ENCODE measurements around the gene HTT-AS. TPM values are rescaled to one million over a fixed set of nuclear protein-coding genes. Genes with fewer than 3 reads are reported as not detected.

Gene HTT-AS
- total RNA-seq, 1 experiment from 2014 or later = not detected

- TF ChIP-seq CTCF (IDR thresholded peaks at IDR 0.05; ENCODE audit: unreplicated experiment) = no peak
- no peaks in the 10 kb centered on the region for H3K36me3 Mint-ChIP-seq (ENCODE audit: insufficient read depth, unreplicated experiment)
- H3K27ac Mint-ChIP-seq (ENCODE audit: unreplicated experiment) = no peak overlapping the region
- no peaks in the 10 kb centered on the region for H3K27me3 Mint-ChIP-seq (ENCODE audit: unreplicated experiment)
- no peaks in the 10 kb centered on the region for H3K9me3 Mint-ChIP-seq (ENCODE audit: low read depth, unreplicated experiment)
- BruUV-seq (replicated peaks) = no TSS peak
- CTCF ChIA-PET = no interaction called here
- intact Hi-C loops (cut with micrococcal nuclease; ENCODE audit: unreplicated experiment) = no loop called here
- no peaks in the 10 kb centered on the region for H3K4me1 Mint-ChIP-seq (ENCODE audit: low read depth, unreplicated experiment)
- H3K4me3 Mint-ChIP-seq (ENCODE audit: low read depth, unreplicated experiment) = no peak overlapping the region
- DNase-seq = no peak
These were observed 41.4 kb upstream of the HTT-AS start for GRCh38 chr4:3115637-3116270.

- CTCF ChIA-PET = no interaction called here
- H3K36me3 Mint-ChIP-seq (ENCODE audit: insufficient read depth, unreplicated experiment) = no peaks in the 10 kb centered on the region
- no peak overlapping the region for H3K27ac Mint-ChIP-seq (ENCODE audit: unreplicated experiment)
- no peak overlapping the region for H3K4me3 Mint-ChIP-seq (ENCODE audit: low read depth, unreplicated experiment)
- no peaks in the 10 kb centered on the region for H3K9me3 Mint-ChIP-seq (ENCODE audit: low read depth, unreplicated experiment)
- no peak for DNase-seq
- TF ChIP-seq CTCF (IDR thresholded peaks at IDR 0.05; ENCODE audit: unreplicated experiment) = no peak
- H3K4me1 Mint-ChIP-seq (ENCODE audit: low read depth, unreplicated experiment) = no peaks in the 10 kb centered on the region
- no TSS peak for BruUV-seq (replicated peaks)
- H3K27me3 Mint-ChIP-seq (ENCODE audit: unreplicated experiment) = no peaks in the 10 kb centered on the region
- intact Hi-C loops (cut with micrococcal nuclease; ENCODE audit: unreplicated experiment) = no loop called here
These were observed 40.0 kb upstream of the HTT-AS start for GRCh38 chr4:3114377-3114776.

GRCh38 chr4:3112609-3113469 is 38.5 kb upstream of the HTT-AS start:
- no TSS peak for BruUV-seq (replicated peaks)
- no peak for TF ChIP-seq CTCF (IDR thresholded peaks at IDR 0.05; ENCODE audit: unreplicated experiment)
- no peak for DNase-seq
- intact Hi-C loops (cut with micrococcal nuclease; ENCODE audit: unreplicated experiment) = no loop called here
- H3K4me3 Mint-ChIP-seq (ENCODE audit: low read depth, unreplicated experiment) = no peak overlapping the region
- no peaks in the 10 kb centered on the region for H3K9me3 Mint-ChIP-seq (ENCODE audit: low read depth, unreplicated experiment)
- no peak overlapping the region for H3K27ac Mint-ChIP-seq (ENCODE audit: unreplicated experiment)
- no peaks in the 10 kb centered on the region for H3K4me1 Mint-ChIP-seq (ENCODE audit: low read depth, unreplicated experiment)
- no peaks in the 10 kb centered on the region for H3K27me3 Mint-ChIP-seq (ENCODE audit: unreplicated experiment)
- H3K36me3 Mint-ChIP-seq (ENCODE audit: insufficient read depth, unreplicated experiment) = no peaks in the 10 kb centered on the region
- CTCF ChIA-PET = interaction anchor here (0.7 kb wide), 1 partner anchor 9 kb away, joined by 3 read pairs; no protein-coding TSS in a partner anchor

GRCh38 chr4:3112201-3112600 is 37.9 kb upstream of the HTT-AS start:
- Mint-ChIP-seq H3K9me3 (ENCODE audit: low read depth, unreplicated experiment) (no peaks in the 10 kb centered on the region), H3K4me1 (ENCODE audit: low read depth, unreplicated experiment) (no peaks in the 10 kb centered on the region), H3K4me3 (ENCODE audit: low read depth, unreplicated experiment) (no peak overlapping the region), H3K36me3 (ENCODE audit: insufficient read depth, unreplicated experiment) (no peaks in the 10 kb centered on the region), H3K27me3 (ENCODE audit: unreplicated experiment) (no peaks in the 10 kb centered on the region), H3K27ac (ENCODE audit: unreplicated experiment) (no peak overlapping the region)
- no peak for TF ChIP-seq CTCF (IDR thresholded peaks at IDR 0.05; ENCODE audit: unreplicated experiment)
- CTCF ChIA-PET = no interaction called here
- intact Hi-C loops (cut with micrococcal nuclease; ENCODE audit: unreplicated experiment) = no loop called here
- no TSS peak for BruUV-seq (replicated peaks)
- no peak for DNase-seq
